Measurements from ENCODE around the gene TJP1.

DNA sequence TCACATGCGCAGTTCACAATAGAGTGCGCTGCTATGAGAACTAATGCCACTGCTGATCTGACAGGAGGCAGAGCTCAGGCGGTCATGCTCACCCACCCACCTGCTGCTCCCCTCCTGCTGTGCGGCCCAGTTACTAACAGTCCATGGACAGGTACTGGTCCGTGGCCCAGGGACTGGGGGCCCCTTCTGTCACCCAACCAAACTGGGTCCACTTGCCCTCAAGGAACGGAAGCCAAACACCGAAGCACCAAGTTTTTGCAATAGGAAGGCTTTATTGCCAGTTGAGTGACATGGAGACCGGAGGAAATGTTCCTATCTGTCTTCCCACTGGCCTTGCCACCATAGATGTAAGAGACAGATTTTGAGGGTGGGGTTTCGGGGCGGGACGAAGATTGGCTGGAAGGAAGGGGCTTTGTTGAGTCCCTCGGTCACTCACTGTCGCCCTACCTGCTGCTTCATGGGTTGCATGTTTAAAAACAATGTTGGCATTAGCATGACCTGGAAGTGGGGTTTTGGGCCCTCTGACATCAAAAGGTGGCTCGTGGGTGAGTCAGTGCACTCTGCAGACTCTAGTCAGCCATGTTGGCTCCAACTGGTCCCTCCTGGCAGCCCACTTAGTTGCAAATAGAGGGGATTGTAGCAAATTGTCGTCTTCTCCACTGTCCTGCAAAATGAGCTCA, 141.0 kb downstream of the TJP1 start:
- TF ChIP-seq, protein P1, sequence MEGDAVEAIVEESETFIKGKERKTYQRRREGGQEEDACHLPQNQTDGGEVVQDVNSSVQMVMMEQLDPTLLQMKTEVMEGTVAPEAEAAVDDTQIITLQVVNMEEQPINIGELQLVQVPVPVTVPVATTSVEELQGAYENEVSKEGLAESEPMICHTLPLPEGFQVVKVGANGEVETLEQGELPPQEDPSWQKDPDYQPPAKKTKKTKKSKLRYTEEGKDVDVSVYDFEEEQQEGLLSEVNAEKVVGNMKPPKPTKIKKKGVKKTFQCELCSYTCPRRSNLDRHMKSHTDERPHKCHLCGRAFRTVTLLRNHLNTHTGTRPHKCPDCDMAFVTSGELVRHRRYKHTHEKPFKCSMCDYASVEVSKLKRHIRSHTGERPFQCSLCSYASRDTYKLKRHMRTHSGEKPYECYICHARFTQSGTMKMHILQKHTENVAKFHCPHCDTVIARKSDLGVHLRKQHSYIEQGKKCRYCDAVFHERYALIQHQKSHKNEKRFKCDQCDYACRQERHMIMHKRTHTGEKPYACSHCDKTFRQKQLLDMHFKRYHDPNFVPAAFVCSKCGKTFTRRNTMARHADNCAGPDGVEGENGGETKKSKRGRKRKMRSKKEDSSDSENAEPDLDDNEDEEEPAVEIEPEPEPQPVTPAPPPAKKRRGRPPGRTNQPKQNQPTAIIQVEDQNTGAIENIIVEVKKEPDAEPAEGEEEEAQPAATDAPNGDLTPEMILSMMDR (IDR thresholded peaks at IDR 0.05; ENCODE audit: poor library complexity) = no peak
- no peak for TF ChIP-seq EZH2 (IDR thresholded peaks at IDR 0.05; ENCODE audit: borderline replicate concordance)
- TF ChIP-seq EZH2phosphoT487 (IDR thresholded peaks at IDR 0.05; ENCODE audit: low read depth, severe bottlenecking, unreplicated experiment) = no peak
